ENCODE results near the gene FBXO5. TPM values are rescaled to one million over a fixed set of nuclear protein-coding genes. Genes with fewer than 3 reads are reported as not detected.

Gene FBXO5
- total and polyA plus RNA-seq, 9 of the 15 experiments (the other 6 are each of a cell fraction or from before 2014, with no cell fraction given), result 17.8 to 89.3 (median 62.9) TPM

- Histone ChIP-seq H3K4me2 (ENCODE audit: insufficient read depth, low read length) (no peak overlapping the region), H4K20me1 (replicated peaks; ENCODE audit: control insufficient read depth, insufficient read depth, low read length) (peaks cover 50% of the 10 kb centered on the region), H2AFZ (ENCODE audit: low read depth, low read length) (no peak overlapping the region), H3K79me2 (ENCODE audit: control insufficient read depth, insufficient read depth, low read length) (peaks cover 100% of the 10 kb centered on the region), H3K4me3 (no peak overlapping the region), H3K27ac (ENCODE audit: extremely low read depth, low read depth, low read length) (no peak overlapping the region), H3K9me1 (ENCODE audit: control insufficient read depth, insufficient read depth, low read length) (peaks cover 4% of the 10 kb centered on the region), H3K4me1 (replicated peaks in 1 of 2; ENCODE audit: control insufficient read depth in 2 of 2, insufficient read depth in 2 of 2, low read length in 2 of 2) (peaks cover 3 to 34% of the 10 kb centered on the region in 2 experiments), H3K36me3 (ENCODE audit: control insufficient read depth, insufficient read depth, low read length) (peaks cover 90% of the 10 kb centered on the region), H3K27me3 (ENCODE audit: control insufficient read depth in 2 of 2, insufficient read depth in 2 of 2, low read length in 2 of 2) (no peaks in the 10 kb centered on the region), H3K9ac (ENCODE audit: insufficient read depth in 1 of 2, low read depth in 2 of 2, low read length in 2 of 2) (peak overlapping the region in 1 of 2 experiments; percentile 16; a peak in 1 of 4 replicates), H3K9me3 (replicated peaks; ENCODE audit: control insufficient read depth, insufficient read depth, low read depth, low read length) (no peaks in the 10 kb centered on the region)
- intact Hi-C loops (cut with micrococcal nuclease) (no loop called here), in situ Hi-C loops (cut with MboI) (loop anchor here (25.0 kb wide), 2 partner anchors 1535 to 1565 kb away; partner anchors contain the start of gene CNKSR3)
- DNase-seq (ENCODE audit: extremely low read depth in 1 of 4, low spot score in 3 of 4), result no peak
- TF ChIP-seq KDM2B (CRISPR knock-in tag; IDR thresholded peaks at IDR 0.05) (no peak), PML (IDR thresholded peaks at IDR 0.05; ENCODE audit: low read length) (0 out of 2 replicates have a peak, but pooled peaks have one; percentile 23)
- ChIA-PET CTCF (ENCODE audit: low intra/inter-chr PET ratio) (no interaction called here), POLR2A (interaction anchor here (0.6 to 1.9 kb wide), 4 partner anchors 9 to 1467 kb away, joined by 3 to 7 read pairs (median 4); no protein-coding TSS in a partner anchor)
- no TSS peak for BruUV-seq (replicated peaks)
- FAIRE-seq, result no peak
- no peak for ATAC-seq
Observed at GRCh38 chr6:152977556-152977955, 5.3 kb downstream of the FBXO5 start.

GRCh38 chr6:152976749-152977148 is 6.1 kb downstream of the FBXO5 start:
- no TSS peak for BruUV-seq (replicated peaks)
- in situ Hi-C loops (cut with MboI) (loop anchor here (25.0 kb wide), 2 partner anchors 1536 to 1564 kb away; partner anchors contain the start of gene CNKSR3), intact Hi-C loops (cut with micrococcal nuclease) (no loop called here)
- no peak overlapping the region for H3K9ac ChIP-seq (ENCODE audit: insufficient read depth in 1 of 2, low read depth in 2 of 2, low read length in 2 of 2)
- peaks cover 50% of the 10 kb centered on the region for H4K20me1 ChIP-seq (replicated peaks; ENCODE audit: control insufficient read depth, insufficient read depth, low read length)
- FAIRE-seq (no peak), ATAC-seq (no peak), DNase-seq (ENCODE audit: extremely low read depth in 1 of 4, low spot score in 3 of 4) (no peak)
- peaks cover 94% of the 10 kb centered on the region for H3K79me2 ChIP-seq (ENCODE audit: control insufficient read depth, insufficient read depth, low read length)
- H3K4me2 ChIP-seq (ENCODE audit: insufficient read depth, low read length), result 0 out of 2 replicates have a peak overlapping the region, but pooled peaks have one; percentile 28
- H3K4me1 ChIP-seq (replicated peaks in 1 of 2; ENCODE audit: control insufficient read depth in 2 of 2, insufficient read depth in 2 of 2, low read length in 2 of 2), result peaks cover 3 to 34% of the 10 kb centered on the region in 2 experiments
- no peak overlapping the region for H3K4me3 ChIP-seq
- POLR2A ChIA-PET, result interaction anchor here (0.7 to 1.3 kb wide), 2 partner anchors 9 to 678 kb away, joined by 3 read pairs; no protein-coding TSS in a partner anchor
- H3K27ac ChIP-seq (ENCODE audit: extremely low read depth, low read depth, low read length), result no peak overlapping the region
- 67% methylated on average over 1 of the region's 1 CpG for WGBS (ENCODE audit: insufficient coverage, low coverage, missing lambda C conversion rate)
- no peak for TF ChIP-seq COPS2 (conservative IDR thresholded peaks at IDR 0.05)
- no peak for TF ChIP-seq FOXA1 (IDR thresholded peaks at IDR 0.05; ENCODE audit: borderline replicate concordance)
- no peak for TF ChIP-seq THRB (CRISPR knock-in tag; conservative IDR thresholded peaks at IDR 0.05)
- TF ChIP-seq TBL1XR1 (IDR thresholded peaks at IDR 0.05; ENCODE audit: low read length in 2 of 2), result no peak
- no peak for TF ChIP-seq HDAC6 (IDR thresholded peaks at IDR 0.05; ENCODE audit: low read depth, low read length)
- TF ChIP-seq ZNF444 (CRISPR knock-in tag; IDR thresholded peaks at IDR 0.05), result no peak
- TF ChIP-seq MBD1 (CRISPR knock-in tag; IDR thresholded peaks at IDR 0.05), result no peak
- no peak for TF ChIP-seq RFX1 (IDR thresholded peaks at IDR 0.05)
- H3K36me3 ChIP-seq (ENCODE audit: control insufficient read depth, insufficient read depth, low read length), result peaks cover 96% of the 10 kb centered on the region
- H3K27me3 ChIP-seq (ENCODE audit: control insufficient read depth in 2 of 2, insufficient read depth in 2 of 2, low read length in 2 of 2), result no peaks in the 10 kb centered on the region
- no peaks in the 10 kb centered on the region for H3K9me3 ChIP-seq (replicated peaks; ENCODE audit: control insufficient read depth, insufficient read depth, low read depth, low read length)
- H2AFZ ChIP-seq (ENCODE audit: low read depth, low read length), result no peak overlapping the region
- CTCF ChIA-PET (ENCODE audit: low intra/inter-chr PET ratio), result no interaction called here
- H3K9me1 ChIP-seq (ENCODE audit: control insufficient read depth, insufficient read depth, low read length), result peaks cover 4% of the 10 kb centered on the region
